Prostate gland (tissue), 2 donors: ENCODE data around the gene CDC16. TPM values are rescaled to one million over a fixed set of nuclear protein-coding genes. Genes with fewer than 3 reads are reported as not detected.

Source experiments
- DNase-seq: peaks from one replicate; pipeline ENCODE4 v3.0.0-alpha.2; 2019; ENCODE audit warnings: low spot score
- H3K27ac ChIP-seq, 2 donors: fragments of 200-600 bp; sonication (generic); 2 replicates each; pipeline ENCODE4 v1.5.1; 2017 to 2019
- H3K27me3 ChIP-seq: fragments of 200-600 bp; sonication (generic); replicated peaks from 2 replicates; pipeline ENCODE4 v1.5.1; 2019; ENCODE audit not compliant: insufficient read depth
- H3K36me3 ChIP-seq, 2 donors: fragments of 200-600 bp; sonication (generic); 1 replicate in 1 of 2; 2 replicates in 1 of 2; pipeline versions ENCODE4 v1.5.1 to v1.8.1; 2017 to 2019
- H3K4me1 ChIP-seq: fragments of 200-600 bp; sonication (generic); replicated peaks from 2 replicates; pipeline ENCODE4 v1.5.1; 2019
- H3K4me3 ChIP-seq, 2 donors: fragments of 200-600 bp; sonication (generic); 2 replicates each; pipeline ENCODE4 v1.5.1; 2017 to 2019
- H3K9me3 ChIP-seq: fragments of 200-600 bp; sonication (generic); 2 replicates; pipeline ENCODE4 v1.5.1; 2017
- POLR2A ChIP-seq: fragments of 450-650 bp; IDR thresholded peaks from one replicate; pipeline ENCODE4 v1.6.1; 2016; ENCODE audit warnings: antibody characterized with exemption, mild to moderate bottlenecking
- POLR2AphosphoS5 ChIP-seq: sonication (generic); formaldehyde crosslinking; IDR thresholded peaks from one replicate; pipeline ENCODE4 v1.6.1; 2017; ENCODE audit warnings: antibody characterized with exemption
- WGBS: methylation state at CpG from one replicate; pipeline ENCODE4 v1.1.5; 2018; 5-methylcytosine and 5-hydroxymethylcytosine counted together
- intact Hi-C: fragments of 100-400 bp; cut with DNase I; formaldehyde crosslinking; loops from one replicate; pipeline ENCODE4 v1.14.2; 2022
- total RNA-seq, 2 donors: library from RNA; depleted of rRNA; stranded (reverse); fragments of >200 nt; gene quantifications; one replicate each; pipeline ENCODE4 v1.1.0, GENCODE V29; 2016
- TF ChIP-seq, protein P1 (sequence below), 4 experiments: fragments of 200-600 bp in 2 of 4; fragments of 450-650 bp in 2 of 4; sonication (generic) in 2 of 4; IDR thresholded peaks; 1 replicate in 3 of 4; 2 replicates in 1 of 4; pipeline ENCODE4 v1.5.1; 2016 to 2019; ENCODE audit warnings: antibody characterized with exemption in 4 of 4, mild to moderate bottlenecking in 2 of 4, moderate library complexity in 2 of 4

Gene CDC16
- total RNA-seq, 2 donors from 2014 or later, result 37.7 to 75.0 TPM

DNA sequence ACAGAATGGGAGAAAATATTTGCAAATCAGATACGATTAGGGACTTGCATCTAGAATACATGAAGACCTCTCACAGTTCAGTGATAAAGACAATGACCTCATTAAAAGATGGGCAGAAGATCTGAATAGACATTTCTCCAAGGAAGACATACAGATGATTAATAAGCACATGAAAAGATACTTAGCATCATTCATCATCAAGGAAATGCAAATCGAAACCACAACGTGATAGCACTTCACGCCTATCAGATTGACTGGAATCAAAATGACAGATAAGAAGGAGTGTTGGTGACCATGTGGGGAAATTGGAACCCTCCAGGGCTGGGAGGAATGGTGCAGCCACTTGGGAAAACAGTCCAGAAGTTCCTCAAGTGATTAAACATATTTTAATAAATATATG lies 29.8 kb upstream of the CDC16 start:
- H3K36me3 ChIP-seq, result no peaks in the 10 kb centered on the region
- intact Hi-C loops, result no loop called here
- H3K4me3 ChIP-seq, result no peak overlapping the region
- H3K4me1 ChIP-seq, result no peaks in the 10 kb centered on the region
- no peaks in the 10 kb centered on the region for H3K9me3 ChIP-seq
- H3K27ac ChIP-seq, result no peak overlapping the region
- WGBS, result 85% methylated on average over 4 of the region's 4 CpGs
- no peak for DNase-seq
- TF ChIP-seq, protein P1, sequence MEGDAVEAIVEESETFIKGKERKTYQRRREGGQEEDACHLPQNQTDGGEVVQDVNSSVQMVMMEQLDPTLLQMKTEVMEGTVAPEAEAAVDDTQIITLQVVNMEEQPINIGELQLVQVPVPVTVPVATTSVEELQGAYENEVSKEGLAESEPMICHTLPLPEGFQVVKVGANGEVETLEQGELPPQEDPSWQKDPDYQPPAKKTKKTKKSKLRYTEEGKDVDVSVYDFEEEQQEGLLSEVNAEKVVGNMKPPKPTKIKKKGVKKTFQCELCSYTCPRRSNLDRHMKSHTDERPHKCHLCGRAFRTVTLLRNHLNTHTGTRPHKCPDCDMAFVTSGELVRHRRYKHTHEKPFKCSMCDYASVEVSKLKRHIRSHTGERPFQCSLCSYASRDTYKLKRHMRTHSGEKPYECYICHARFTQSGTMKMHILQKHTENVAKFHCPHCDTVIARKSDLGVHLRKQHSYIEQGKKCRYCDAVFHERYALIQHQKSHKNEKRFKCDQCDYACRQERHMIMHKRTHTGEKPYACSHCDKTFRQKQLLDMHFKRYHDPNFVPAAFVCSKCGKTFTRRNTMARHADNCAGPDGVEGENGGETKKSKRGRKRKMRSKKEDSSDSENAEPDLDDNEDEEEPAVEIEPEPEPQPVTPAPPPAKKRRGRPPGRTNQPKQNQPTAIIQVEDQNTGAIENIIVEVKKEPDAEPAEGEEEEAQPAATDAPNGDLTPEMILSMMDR (IDR thresholded peaks at IDR 0.05), result no peak
- TF ChIP-seq POLR2AphosphoS5 (no peak), POLR2A (no peak)
- no peaks in the 10 kb centered on the region for H3K27me3 ChIP-seq

DNA sequence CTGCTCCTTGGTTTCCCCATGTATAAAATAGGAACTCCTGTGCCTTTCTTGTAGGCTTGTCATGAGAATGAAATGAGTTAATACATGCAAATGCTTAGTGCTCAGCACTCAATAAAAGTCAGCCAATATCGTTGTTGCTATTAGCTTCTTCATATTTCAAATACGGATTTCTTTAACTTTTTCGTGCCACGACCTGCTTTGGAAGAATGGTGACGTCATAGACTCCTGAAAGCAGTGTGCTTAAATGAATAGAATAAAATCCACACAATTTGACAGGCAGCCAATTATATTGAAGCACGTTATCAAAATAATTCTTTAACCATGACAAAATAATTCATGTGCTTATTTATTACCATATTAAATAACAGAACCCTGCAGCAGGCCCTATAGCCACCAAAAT lies 26.6 kb upstream of the CDC16 start:
- intact Hi-C loops, result no loop called here
- H3K36me3 ChIP-seq, result no peaks in the 10 kb centered on the region
- H3K9me3 ChIP-seq, result no peaks in the 10 kb centered on the region
- no peak for DNase-seq
- no peak overlapping the region for H3K27ac ChIP-seq
- no peaks in the 10 kb centered on the region for H3K27me3 ChIP-seq
- 66% methylated on average over 6 of the region's 6 CpGs for WGBS
- no peak for TF ChIP-seq POLR2AphosphoS5
- no peak for TF ChIP-seq POLR2A
- TF ChIP-seq, protein P1 (IDR thresholded peaks at IDR 0.05), result no peak
- no peaks in the 10 kb centered on the region for H3K4me1 ChIP-seq
- no peak overlapping the region for H3K4me3 ChIP-seq

DNA sequence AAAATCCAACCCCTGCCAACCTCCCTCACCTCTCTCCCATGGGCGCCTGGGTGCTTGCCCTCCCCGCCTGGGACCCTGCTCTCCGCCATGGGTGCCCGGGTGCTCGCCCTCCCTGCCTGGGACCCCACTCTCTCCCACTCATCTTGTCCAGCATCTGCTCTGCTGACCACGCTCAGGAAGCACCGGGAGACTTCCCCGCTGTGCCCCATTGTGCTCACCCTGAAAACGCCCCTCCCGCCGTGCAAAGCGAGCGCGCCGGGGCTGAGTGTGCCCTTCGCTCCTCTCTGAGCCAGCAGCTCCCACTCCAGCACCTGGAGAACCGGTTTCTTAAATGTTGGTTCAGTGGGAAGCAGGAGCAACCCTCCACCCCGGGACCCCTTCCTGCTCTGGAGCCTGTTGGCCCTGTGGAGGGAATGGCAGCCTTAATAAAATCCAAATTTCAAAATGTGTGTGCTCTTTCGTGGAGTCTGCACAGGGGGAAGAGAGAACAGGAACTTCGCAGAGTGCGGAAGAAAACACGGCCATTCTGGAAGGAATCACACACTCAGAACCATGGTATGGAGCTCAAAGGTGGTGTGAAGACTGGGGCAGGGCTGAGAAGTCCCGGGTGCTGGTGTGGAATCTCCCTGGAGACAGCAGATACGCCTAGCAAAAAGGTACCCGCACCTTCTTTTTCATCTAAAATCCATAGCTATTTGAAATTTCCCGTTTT lies 23.1 kb upstream of the CDC16 start:
- TF ChIP-seq POLR2A, result no peak
- TF ChIP-seq, protein P1 (IDR thresholded peaks at IDR 0.05), result no peak
- TF ChIP-seq POLR2AphosphoS5, result no peak
- H3K27ac ChIP-seq, result no peak overlapping the region
- no peaks in the 10 kb centered on the region for H3K4me1 ChIP-seq
- no peaks in the 10 kb centered on the region for H3K36me3 ChIP-seq
- DNase-seq, result no peak
- intact Hi-C loops, result no loop called here
- no peaks in the 10 kb centered on the region for H3K27me3 ChIP-seq
- 51% methylated on average over 26 of the region's 26 CpGs for WGBS
- no peaks in the 10 kb centered on the region for H3K9me3 ChIP-seq
- no peak overlapping the region for H3K4me3 ChIP-seq

GRCh38 chr13:114212158-114212495 lies 22.6 kb upstream of the CDC16 start:
- Histone ChIP-seq H3K9me3 (no peaks in the 10 kb centered on the region), H3K4me1 (no peaks in the 10 kb centered on the region), H3K27me3 (no peaks in the 10 kb centered on the region), H3K4me3 (no peak overlapping the region), H3K27ac (no peak overlapping the region), H3K36me3 (no peaks in the 10 kb centered on the region)
- no peak for DNase-seq
- no peak for TF ChIP-seq POLR2AphosphoS5
- TF ChIP-seq, protein P1 (IDR thresholded peaks at IDR 0.05), result no peak
- intact Hi-C loops, result no loop called here
- WGBS, result 65% methylated on average over 6 of the region's 6 CpGs

GRCh38 chr13:114213980-114214379 lies 20.7 kb upstream of the CDC16 start:
- H3K27ac ChIP-seq, result no peak overlapping the region
- H3K36me3 ChIP-seq, result no peaks in the 10 kb centered on the region
- no peaks in the 10 kb centered on the region for H3K4me1 ChIP-seq
- TF ChIP-seq POLR2AphosphoS5 (no peak), POLR2A (no peak)
- TF ChIP-seq, protein P1 (IDR thresholded peaks at IDR 0.05), result no peak
- intact Hi-C loops, result no loop called here
- H3K27me3 ChIP-seq, result no peaks in the 10 kb centered on the region
- H3K4me3 ChIP-seq, result no peak overlapping the region
- 80% methylated on average over 7 of the region's 7 CpGs for WGBS
- DNase-seq, result no peak
- no peaks in the 10 kb centered on the region for H3K9me3 ChIP-seq
